Stimulated activated naive B cell treated with anti-CD40 and anti-IgM and Interleukin-4, amounts not matched to agents 10 μg/mL and 1 μg/mL and 100 μg/mL, for 72 hours (primary cell): ENCODE data around the gene DISP3.

Experiments
- ATAC-seq, 2 donors: fragments of 150-1000 bp; cut with Tn5 transposase; replicated peaks; 2 replicates each; pipeline ENCODE4 v1.10.0; 2021; ENCODE audit warnings: moderate library complexity in 1 of 2
- DNase-seq: peaks from one replicate; pipeline ENCODE4 v3.0.0; 2021
- H3K27ac Mint-ChIP-seq: one replicate; pipeline ENCODE4 v1.8.0; 2022; ENCODE audit warnings: mild to moderate bottlenecking, mixed read lengths
- H3K27me3 Mint-ChIP-seq, 2 donors: one replicate each; pipeline ENCODE4 v1.8.0; 2022; ENCODE audit warnings: mixed read lengths in 2 of 2
- H3K36me3 Mint-ChIP-seq, 2 donors: one replicate each; pipeline ENCODE4 v1.8.0; 2022; ENCODE audit warnings: mixed read lengths in 2 of 2, mild to moderate bottlenecking in 1 of 2
- H3K4me1 Mint-ChIP-seq, 2 donors: one replicate each; pipeline ENCODE4 v1.8.0; 2022; ENCODE audit warnings: mixed read lengths in 2 of 2, mild to moderate bottlenecking in 1 of 2
- H3K4me3 Mint-ChIP-seq, 2 donors: one replicate each; pipeline ENCODE4 v1.8.0; 2022; ENCODE audit warnings: mild to moderate bottlenecking in 2 of 2, mixed read lengths in 2 of 2, moderate library complexity in 1 of 2
- H3K9me3 Mint-ChIP-seq, 2 donors: one replicate each; pipeline ENCODE4 v1.8.0; 2022; ENCODE audit warnings: mixed read lengths in 2 of 2, mild to moderate bottlenecking in 1 of 2

DISP3 gene

GRCh38 chr1:11486231-11487009, 7.5 kb downstream of the DISP3 start:
- Mint-ChIP-seq H3K36me3 (no peaks in the 10 kb centered on the region), H3K4me3 (no peak overlapping the region), H3K4me1 (no peaks in the 10 kb centered on the region), H3K27me3 (peaks cover 51 to 64% of the 10 kb centered on the region in 2 donors), H3K27ac (no peak overlapping the region), H3K9me3 (no peaks in the 10 kb centered on the region)
- DNase-seq (no peak), ATAC-seq (no peak)

GRCh38 chr1:11487196-11487751, 8.3 kb downstream of the DISP3 start:
- Mint-ChIP-seq H3K4me3 (no peak overlapping the region), H3K27ac (no peak overlapping the region), H3K27me3 (peaks cover 43 to 55% of the 10 kb centered on the region in 2 donors), H3K36me3 (no peaks in the 10 kb centered on the region), H3K4me1 (no peaks in the 10 kb centered on the region), H3K9me3 (no peaks in the 10 kb centered on the region)
- ATAC-seq (no peak), DNase-seq (no peak)

GRCh38 chr1:11488201-11488770, 9.3 kb downstream of the DISP3 start:
- no peaks in the 10 kb centered on the region for H3K36me3 Mint-ChIP-seq
- peaks cover 37 to 50% of the 10 kb centered on the region in 2 donors for H3K27me3 Mint-ChIP-seq
- no peak for DNase-seq
- ATAC-seq = no peak
- no peak overlapping the region for H3K4me3 Mint-ChIP-seq
- H3K27ac Mint-ChIP-seq = no peak overlapping the region
- H3K9me3 Mint-ChIP-seq = peaks cover 0 to 1% of the 10 kb centered on the region in 2 donors
- H3K4me1 Mint-ChIP-seq = no peaks in the 10 kb centered on the region

- Mint-ChIP-seq H3K9me3 (peaks cover 0 to 5% of the 10 kb centered on the region in 2 donors), H3K4me3 (no peak overlapping the region), H3K27me3 (peaks cover 41 to 50% of the 10 kb centered on the region in 2 donors), H3K27ac (no peak overlapping the region), H3K4me1 (no peaks in the 10 kb centered on the region), H3K36me3 (no peaks in the 10 kb centered on the region)
- DNase-seq (no peak), ATAC-seq (no peak)
These were observed 10.1 kb downstream of the DISP3 start for GRCh38 chr1:11488966-11489625.

GRCh38 chr1:11492235-11492634, 13.3 kb downstream of the DISP3 start:
- Mint-ChIP-seq H3K9me3 (peaks cover 0 to 5% of the 10 kb centered on the region in 2 donors), H3K36me3 (no peaks in the 10 kb centered on the region), H3K4me3 (no peak overlapping the region), H3K27ac (no peak overlapping the region), H3K4me1 (no peaks in the 10 kb centered on the region), H3K27me3 (peaks cover 20% of the 10 kb centered on the region in 2 donors)
- ATAC-seq (no peak), DNase-seq (no peak)

- Mint-ChIP-seq H3K27me3 (peaks cover 23 to 25% of the 10 kb centered on the region in 2 donors), H3K36me3 (no peaks in the 10 kb centered on the region), H3K4me1 (no peaks in the 10 kb centered on the region), H3K9me3 (peaks cover 0 to 5% of the 10 kb centered on the region in 2 donors), H3K4me3 (no peak overlapping the region), H3K27ac (no peak overlapping the region)
- DNase-seq = no peak
- ATAC-seq = no peak
These were observed 15.2 kb downstream of the DISP3 start for GRCh38 chr1:11493972-11494655.

- ATAC-seq = no peak
- Mint-ChIP-seq H3K36me3 (no peaks in the 10 kb centered on the region), H3K27me3 (peaks cover 23 to 25% of the 10 kb centered on the region in 2 donors), H3K4me1 (no peaks in the 10 kb centered on the region), H3K27ac (no peak overlapping the region), H3K9me3 (peaks cover 0 to 5% of the 10 kb centered on the region in 2 donors), H3K4me3 (no peak overlapping the region)
- DNase-seq = no peak
These were observed 15.8 kb downstream of the DISP3 start for GRCh38 chr1:11494771-11495170.

- no peak for DNase-seq
- no peak for ATAC-seq
- no peak overlapping the region for H3K4me3 Mint-ChIP-seq
- H3K27me3 Mint-ChIP-seq = peaks cover 27 to 30% of the 10 kb centered on the region in 2 donors
- no peaks in the 10 kb centered on the region for H3K4me1 Mint-ChIP-seq
- H3K27ac Mint-ChIP-seq = no peak overlapping the region
- H3K9me3 Mint-ChIP-seq = peaks cover 0 to 5% of the 10 kb centered on the region in 2 donors
- no peaks in the 10 kb centered on the region for H3K36me3 Mint-ChIP-seq
These were observed 16.6 kb downstream of the DISP3 start for GRCh38 chr1:11495579-11495978.

GRCh38 chr1:11496551-11497080, 17.7 kb downstream of the DISP3 start:
- H3K9me3 Mint-ChIP-seq = peaks cover 0 to 5% of the 10 kb centered on the region in 2 donors
- ATAC-seq (no peak), DNase-seq (no peak)
- no peaks in the 10 kb centered on the region for H3K36me3 Mint-ChIP-seq
- no peak overlapping the region for H3K27ac Mint-ChIP-seq
- no peaks in the 10 kb centered on the region for H3K4me1 Mint-ChIP-seq
- H3K27me3 Mint-ChIP-seq = peaks cover 36 to 38% of the 10 kb centered on the region in 2 donors
- H3K4me3 Mint-ChIP-seq = no peak overlapping the region

- no peak for ATAC-seq
- H3K36me3 Mint-ChIP-seq = peaks cover 5 to 14% of the 10 kb centered on the region in 2 donors
- H3K27me3 Mint-ChIP-seq = peaks cover 47 to 52% of the 10 kb centered on the region in 2 donors
- H3K9me3 Mint-ChIP-seq = peaks cover 11 to 13% of the 10 kb centered on the region in 2 donors
- no peak overlapping the region for H3K27ac Mint-ChIP-seq
- no peak overlapping the region for H3K4me3 Mint-ChIP-seq
- no peak for DNase-seq
- H3K4me1 Mint-ChIP-seq = peaks cover 0 to 3% of the 10 kb centered on the region in 2 donors
These were observed 20.1 kb downstream of the DISP3 start for GRCh38 chr1:11498956-11499594.

- H3K9me3 Mint-ChIP-seq = peaks cover 11 to 17% of the 10 kb centered on the region in 2 donors
- DNase-seq = no peak
These were observed 20.8 kb downstream of the DISP3 start for GRCh38 chr1:11499601-11500331.

GRCh38 chr1:11500881-11501280, 21.9 kb downstream of the DISP3 start:
- peaks cover 0 to 3% of the 10 kb centered on the region in 2 donors for H3K4me1 Mint-ChIP-seq
- no peak for DNase-seq
- H3K4me3 Mint-ChIP-seq = no peak overlapping the region
- H3K9me3 Mint-ChIP-seq = peaks cover 17 to 21% of the 10 kb centered on the region in 2 donors
- peaks cover 8 to 23% of the 10 kb centered on the region in 2 donors for H3K36me3 Mint-ChIP-seq
- no peak overlapping the region for H3K27ac Mint-ChIP-seq
- H3K27me3 Mint-ChIP-seq = peaks cover 47 to 52% of the 10 kb centered on the region in 2 donors
- ATAC-seq = no peak

More at GRCh38 chr1:11499601-11500331, 20.8 kb downstream of the DISP3 start:
- H3K4me3 Mint-ChIP-seq = no peak overlapping the region
- H3K36me3 Mint-ChIP-seq = peaks cover 5 to 18% of the 10 kb centered on the region in 2 donors
- ATAC-seq = no peak
- no peak overlapping the region for H3K27ac Mint-ChIP-seq
- H3K4me1 Mint-ChIP-seq = peaks cover 0 to 3% of the 10 kb centered on the region in 2 donors
- H3K27me3 Mint-ChIP-seq = peaks cover 47 to 52% of the 10 kb centered on the region in 2 donors

- DNase-seq (no peak), ATAC-seq (peak; percentile 38 to 53)
- Mint-ChIP-seq H3K9me3 (peaks cover 23 to 26% of the 10 kb centered on the region in 2 donors), H3K4me3 (peak overlapping the region in 1 of 2 donors; percentile 12), H3K27me3 (peaks cover 47 to 52% of the 10 kb centered on the region in 2 donors), H3K4me1 (peaks cover 0 to 3% of the 10 kb centered on the region in 2 donors), H3K36me3 (peaks cover 13 to 29% of the 10 kb centered on the region in 2 donors), H3K27ac (peak overlapping the region; percentile 17)
These were observed 22.5 kb downstream of the DISP3 start for GRCh38 chr1:11501491-11501897.
